Fibroblast of lung (primary cell): ENCODE data around the gene RBBP6.

ENCODE experiments used
- EZH2 ChIP-seq: IDR thresholded peaks from 2 replicates; pipeline ENCODE4 v1.5.1; 2012; ENCODE audit warnings: low read length, control low read depth, mild to moderate bottlenecking; ENCODE audit errors: missing control alignments
- TF ChIP-seq, protein P1 (sequence below), 2 donors: IDR thresholded peaks in 1 of 2; conservative IDR thresholded peaks in 1 of 2; 1 replicate in 1 of 2; 2 replicates in 1 of 2; pipeline ENCODE4 v1.5.1; 2011 to 2012; ENCODE audit warnings: low read length in 2 of 2, control low read depth in 1 of 2, inconsistent platforms in 1 of 2, low read depth in 1 of 2, mild to moderate bottlenecking in 1 of 2

DNA sequence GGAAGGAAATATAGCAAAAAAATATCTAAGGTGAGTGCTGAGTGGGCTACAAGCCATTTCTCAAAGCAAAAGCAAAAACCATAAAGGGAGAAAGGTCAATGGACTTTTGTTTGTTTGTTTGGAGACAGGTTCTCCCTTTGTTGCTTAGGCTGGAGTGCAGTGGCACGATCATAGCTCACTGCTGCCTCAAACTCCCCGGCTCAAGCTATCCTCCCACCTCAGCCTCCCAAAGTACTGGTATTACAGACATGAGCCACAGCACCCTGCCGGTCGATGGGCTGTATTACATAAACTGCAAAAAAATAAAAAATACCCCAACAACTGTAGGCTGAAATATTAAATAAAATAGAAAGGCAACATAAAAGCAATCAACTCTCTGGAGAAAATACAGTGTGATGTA is 3.5 kb upstream of the RBBP6 start:
- TF ChIP-seq, protein P1, sequence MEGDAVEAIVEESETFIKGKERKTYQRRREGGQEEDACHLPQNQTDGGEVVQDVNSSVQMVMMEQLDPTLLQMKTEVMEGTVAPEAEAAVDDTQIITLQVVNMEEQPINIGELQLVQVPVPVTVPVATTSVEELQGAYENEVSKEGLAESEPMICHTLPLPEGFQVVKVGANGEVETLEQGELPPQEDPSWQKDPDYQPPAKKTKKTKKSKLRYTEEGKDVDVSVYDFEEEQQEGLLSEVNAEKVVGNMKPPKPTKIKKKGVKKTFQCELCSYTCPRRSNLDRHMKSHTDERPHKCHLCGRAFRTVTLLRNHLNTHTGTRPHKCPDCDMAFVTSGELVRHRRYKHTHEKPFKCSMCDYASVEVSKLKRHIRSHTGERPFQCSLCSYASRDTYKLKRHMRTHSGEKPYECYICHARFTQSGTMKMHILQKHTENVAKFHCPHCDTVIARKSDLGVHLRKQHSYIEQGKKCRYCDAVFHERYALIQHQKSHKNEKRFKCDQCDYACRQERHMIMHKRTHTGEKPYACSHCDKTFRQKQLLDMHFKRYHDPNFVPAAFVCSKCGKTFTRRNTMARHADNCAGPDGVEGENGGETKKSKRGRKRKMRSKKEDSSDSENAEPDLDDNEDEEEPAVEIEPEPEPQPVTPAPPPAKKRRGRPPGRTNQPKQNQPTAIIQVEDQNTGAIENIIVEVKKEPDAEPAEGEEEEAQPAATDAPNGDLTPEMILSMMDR (conservative IDR thresholded peaks at IDR 0.05 in 1 of 2, IDR thresholded peaks at IDR 0.05 in 1 of 2; ENCODE audit: low read depth in 1 of 2, low read length in 2 of 2) = peak in 1 of 2 donors; percentile 6
- no peak for TF ChIP-seq EZH2
